Measurements from ENCODE around the gene GDI1.

Gene GDI1

GRCh38 chrX:154409222-154409871, 27.6 kb upstream of the GDI1 start, which contains the start of gene DNASE1L1:
TSS of gene DNASE1L1 (minus strand) at chrX:154409254. CDS start at chrX:154405568, 3,686 bp downstream.
- no peak for DNase-seq

GRCh38 chrX:154411981-154412340, 25.0 kb upstream of the GDI1 start:
- DNase-seq, result peak; percentile 70

DNA sequence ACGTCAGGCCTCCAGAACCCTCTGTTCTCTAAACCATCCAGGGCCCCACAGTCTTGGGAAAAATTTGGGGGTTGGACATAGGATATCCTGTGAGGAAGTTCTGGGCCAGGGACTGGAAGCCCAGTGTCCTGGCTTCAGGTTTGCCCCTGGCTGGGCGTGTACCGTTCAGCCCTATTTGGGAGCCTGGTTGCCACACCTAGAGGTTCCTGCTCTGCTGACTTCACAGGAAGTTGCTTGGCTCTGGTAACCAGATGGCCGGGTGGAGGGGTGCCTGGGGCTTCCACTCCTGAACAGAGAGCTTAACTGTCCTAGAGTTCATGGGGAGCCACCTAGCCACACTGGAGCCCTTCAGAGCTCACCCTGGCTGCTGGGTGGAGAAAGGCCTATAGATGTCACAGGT, 24.5 kb upstream of the GDI1 start:
- no peak for DNase-seq

GRCh38 chrX:154413142-154413541, 23.8 kb upstream of the GDI1 start:
- DNase-seq, result no peak

DNA sequence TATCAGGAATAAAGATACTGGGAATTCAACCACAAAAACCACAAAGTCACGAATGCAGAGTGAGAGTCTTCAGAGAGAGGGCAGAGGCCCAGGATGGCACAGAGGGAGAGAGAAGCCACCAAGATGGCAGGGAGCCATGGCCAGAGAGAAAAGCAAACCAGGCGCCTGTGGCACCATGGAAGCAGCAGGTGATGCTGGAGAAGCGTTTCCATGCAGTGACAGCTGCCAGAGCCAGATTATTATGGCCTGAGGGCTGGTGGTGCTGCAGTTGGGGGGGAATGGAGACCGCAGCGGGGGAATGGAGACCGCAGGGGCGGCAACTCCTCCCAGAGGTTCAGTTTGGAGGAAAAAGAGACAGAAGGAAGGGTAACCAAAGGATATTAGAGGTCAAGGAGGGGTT, 19.8 kb upstream of the GDI1 start:
- no peak for DNase-seq

DNA sequence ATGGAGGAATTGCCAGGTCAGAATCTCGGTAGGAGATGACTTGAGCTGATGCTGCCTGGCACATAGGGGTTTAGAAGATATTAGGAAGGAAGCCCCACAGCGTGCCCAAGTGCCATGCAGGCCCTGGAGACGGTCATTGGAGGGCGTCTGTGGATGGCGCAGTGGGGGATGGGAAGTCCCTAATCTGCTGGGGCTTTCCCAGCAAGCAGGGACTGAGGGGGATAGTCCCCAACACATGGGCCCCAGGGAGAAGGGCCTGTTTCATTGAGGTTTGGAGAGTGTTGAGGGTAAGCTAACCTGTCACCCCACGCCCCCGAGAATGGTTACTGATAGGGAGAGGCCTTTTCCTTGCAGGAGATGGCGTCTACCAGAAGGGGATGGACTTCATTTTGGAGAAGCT, 17.8 kb upstream of the GDI1 start:
- no peak for DNase-seq

GRCh38 chrX:154419688-154420401, 17.1 kb upstream of the GDI1 start:
- no peak for DNase-seq

- no peak for DNase-seq
Measured at GRCh38 chrX:154420402-154420756, 16.6 kb upstream of the GDI1 start.

DNA sequence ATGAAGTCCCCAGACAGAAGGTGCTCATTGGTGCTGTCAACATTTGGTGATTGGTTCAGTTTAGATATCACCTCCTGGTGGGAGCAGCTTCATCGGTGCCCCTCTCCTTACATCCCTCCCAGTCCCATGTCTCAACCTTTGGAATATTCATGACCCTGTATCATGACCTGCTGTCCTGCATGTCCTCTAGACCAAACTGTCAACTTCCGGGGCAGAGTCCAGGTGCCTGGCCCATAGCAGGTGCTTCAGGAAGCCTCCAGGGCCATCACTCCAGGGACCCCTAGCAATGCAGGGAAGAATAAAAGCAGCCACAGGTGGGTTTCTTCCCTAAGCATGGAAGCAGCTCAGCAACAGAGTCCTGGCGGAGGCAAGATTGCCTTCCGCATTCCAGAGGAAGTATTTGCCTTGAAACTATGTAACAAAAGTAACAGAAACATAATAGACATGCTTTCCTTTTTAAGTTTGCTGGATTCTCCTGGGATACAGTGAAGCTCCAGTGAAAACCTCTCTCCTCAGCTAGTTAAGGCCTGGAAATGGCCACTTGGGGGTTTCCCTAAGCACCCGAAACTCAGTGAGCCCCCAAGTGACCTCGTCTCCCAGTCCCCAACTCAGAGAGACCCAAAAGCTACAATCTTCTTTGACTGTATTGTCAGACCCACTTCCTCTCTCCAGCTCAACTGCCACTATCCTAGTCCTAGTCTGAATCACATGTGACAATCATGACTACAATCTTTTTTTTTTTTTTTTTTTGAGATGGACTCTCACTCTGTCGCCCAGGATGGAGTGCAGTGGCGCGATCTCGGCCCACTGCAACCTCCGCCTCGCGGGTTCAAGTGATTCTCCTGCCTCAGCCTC, 9.8 kb upstream of the GDI1 start:
- no peak for DNase-seq

DNA sequence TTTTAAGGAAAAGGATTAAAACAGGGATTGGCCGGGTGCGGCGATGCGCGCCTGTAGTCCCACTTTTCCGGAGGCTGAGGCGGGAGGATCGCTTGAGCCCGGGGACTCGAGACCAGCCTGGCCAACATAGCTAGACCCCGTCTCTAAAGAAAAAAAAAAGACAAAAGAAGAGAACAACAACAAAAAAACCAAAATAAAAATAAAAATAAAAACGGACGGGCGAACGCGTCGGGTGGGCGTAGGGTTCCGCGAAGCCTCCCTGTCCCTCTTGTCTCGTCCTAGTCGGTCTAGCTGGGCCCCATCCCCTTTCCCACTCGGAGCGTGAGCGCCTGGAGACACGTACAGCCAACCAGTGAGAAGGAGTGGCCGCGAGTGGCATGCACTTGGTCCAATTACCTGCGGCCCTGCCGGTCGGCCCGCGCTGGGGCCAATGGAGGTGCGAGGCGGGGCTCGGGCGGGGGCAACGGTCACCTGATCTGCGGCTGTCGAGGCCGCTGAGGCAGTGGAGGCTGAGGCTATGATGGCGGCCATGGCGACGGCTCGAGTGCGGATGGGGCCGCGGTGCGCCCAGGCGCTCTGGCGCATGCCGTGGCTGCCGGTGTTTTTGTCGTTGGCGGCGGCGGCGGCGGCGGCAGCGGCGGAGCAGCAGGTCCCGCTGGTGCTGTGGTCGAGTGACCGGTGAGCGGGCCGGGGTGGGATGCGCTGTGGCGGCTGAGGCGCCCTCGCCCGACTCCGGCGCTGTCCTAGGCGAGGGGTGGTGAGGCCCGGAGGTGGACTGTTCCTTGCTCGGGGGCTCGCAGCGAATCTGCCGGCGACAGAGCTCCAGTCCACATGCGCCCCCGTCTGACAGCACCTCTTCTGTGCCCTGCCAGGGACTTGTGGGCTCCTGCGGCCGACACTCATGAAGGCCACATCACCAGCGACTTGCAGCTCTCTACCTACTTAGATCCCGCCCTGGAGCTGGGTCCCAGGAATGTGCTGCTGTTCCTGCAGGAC, 8.5 kb upstream of the GDI1 start, which contains the start of gene ATP6AP1:
Gene ATP6AP1 (plus strand): TSS at position 502 of the 996 bp plus-strand sequence. CDS start 16 bp downstream, at position 518.
- DNase-seq, result peak; percentile 89

GRCh38 chrX:154429711-154430110, 7.2 kb upstream of the GDI1 start:
- no peak for DNase-seq

DNA sequence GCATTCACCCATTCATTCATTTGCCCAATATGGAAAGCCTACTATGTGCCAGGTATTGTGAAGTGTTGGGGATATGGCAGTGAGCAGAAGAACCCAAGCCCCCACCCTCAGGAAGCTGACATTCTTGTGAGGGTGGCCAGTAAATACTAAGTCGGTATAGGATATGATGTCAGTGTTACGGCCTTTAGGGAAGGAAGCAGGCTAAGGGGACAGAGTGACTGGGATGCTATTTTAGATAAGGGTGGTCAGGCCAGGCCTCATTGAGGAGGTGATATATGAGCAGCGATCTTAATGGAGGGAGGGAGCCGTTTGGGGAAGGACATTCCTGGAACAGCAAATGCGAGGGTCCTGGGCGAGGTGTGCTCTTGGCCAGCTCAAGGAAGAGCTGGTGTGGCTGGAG, 6.5 kb upstream of the GDI1 start:
- no peak for DNase-seq

DNA sequence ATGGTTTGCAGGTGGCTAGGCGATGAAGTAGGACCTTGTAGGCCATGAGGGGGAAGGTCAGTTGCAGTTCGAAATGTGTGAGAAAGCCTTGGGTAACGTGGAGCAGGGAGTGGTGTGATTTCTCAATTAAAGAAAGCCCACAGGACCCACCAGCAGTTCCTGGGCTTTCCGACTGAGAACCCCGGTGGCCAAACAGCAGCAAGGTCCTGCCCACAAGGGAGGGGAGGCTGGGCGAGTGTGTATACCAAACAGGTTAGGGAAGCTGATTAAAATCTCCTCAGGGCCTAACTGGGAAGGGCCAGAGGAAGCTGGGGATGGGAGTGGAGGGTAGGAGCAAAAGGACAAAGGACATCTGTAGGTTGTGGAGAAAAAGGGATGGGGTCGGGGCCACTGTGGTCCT, 6.0 kb upstream of the GDI1 start:
- no peak for DNase-seq

GRCh38 chrX:154431341-154431740, 5.6 kb upstream of the GDI1 start:
- no peak for DNase-seq

GRCh38 chrX:154432210-154432609, 4.7 kb upstream of the GDI1 start:
- DNase-seq, result no peak

DNA sequence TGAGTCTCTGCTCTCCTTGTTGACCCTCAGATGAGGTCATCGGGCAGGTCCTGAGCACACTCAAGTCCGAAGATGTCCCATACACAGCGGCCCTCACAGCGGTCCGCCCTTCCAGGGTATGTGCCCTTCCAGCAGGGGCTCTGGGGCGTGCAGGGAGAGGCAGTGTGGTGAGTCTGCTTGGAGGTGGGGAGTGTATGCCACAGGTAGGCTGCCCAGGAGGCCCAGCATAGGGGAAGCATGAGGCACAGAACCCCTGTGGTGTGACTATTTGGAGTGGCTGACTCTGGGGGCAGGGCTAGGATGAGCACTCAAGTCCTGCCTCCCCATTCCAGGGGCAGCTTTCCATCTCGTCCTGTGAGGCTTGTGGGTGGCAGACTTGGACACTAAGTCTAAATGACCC, 3.3 kb upstream of the GDI1 start:
- DNase-seq, result no peak

GRCh38 chrX:154434394-154435168, 2.4 kb upstream of the GDI1 start:
- no peak for DNase-seq

- no peak for DNase-seq
Measured at GRCh38 chrX:154435171-154435733, 1.7 kb upstream of the GDI1 start.

DNA sequence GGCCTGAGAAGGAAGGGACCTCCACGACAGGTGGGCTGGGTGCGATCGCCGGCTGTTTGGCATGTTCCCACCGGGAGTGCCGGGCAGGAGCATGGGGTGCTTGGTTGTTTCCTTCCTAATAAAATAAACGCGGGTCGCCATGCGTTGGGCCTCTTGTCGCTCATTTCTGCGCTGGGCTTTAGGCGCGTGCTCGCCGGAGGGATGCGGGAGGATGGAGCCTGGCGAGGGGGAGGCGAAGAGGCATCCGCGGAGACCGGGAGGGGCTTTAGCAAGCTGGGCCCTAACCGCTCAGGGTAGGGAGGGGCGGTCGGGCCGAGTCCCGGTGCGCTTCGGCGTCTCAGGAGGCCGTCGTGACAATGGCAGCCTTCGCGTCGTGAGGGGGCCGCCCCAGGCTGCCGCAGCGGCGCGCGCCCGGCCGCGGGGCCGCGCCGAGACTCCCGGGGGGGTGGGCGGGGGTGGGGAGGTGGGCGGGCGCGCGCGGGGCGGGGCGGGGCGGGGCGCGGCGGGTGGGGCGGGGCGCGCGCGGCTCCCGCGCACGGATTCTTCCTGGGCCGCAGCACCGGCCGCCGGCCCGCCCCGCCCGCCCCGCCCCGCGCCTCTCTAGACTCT, 476 bp upstream of the GDI1 start:
- peak; percentile 75 for DNase-seq

DNA sequence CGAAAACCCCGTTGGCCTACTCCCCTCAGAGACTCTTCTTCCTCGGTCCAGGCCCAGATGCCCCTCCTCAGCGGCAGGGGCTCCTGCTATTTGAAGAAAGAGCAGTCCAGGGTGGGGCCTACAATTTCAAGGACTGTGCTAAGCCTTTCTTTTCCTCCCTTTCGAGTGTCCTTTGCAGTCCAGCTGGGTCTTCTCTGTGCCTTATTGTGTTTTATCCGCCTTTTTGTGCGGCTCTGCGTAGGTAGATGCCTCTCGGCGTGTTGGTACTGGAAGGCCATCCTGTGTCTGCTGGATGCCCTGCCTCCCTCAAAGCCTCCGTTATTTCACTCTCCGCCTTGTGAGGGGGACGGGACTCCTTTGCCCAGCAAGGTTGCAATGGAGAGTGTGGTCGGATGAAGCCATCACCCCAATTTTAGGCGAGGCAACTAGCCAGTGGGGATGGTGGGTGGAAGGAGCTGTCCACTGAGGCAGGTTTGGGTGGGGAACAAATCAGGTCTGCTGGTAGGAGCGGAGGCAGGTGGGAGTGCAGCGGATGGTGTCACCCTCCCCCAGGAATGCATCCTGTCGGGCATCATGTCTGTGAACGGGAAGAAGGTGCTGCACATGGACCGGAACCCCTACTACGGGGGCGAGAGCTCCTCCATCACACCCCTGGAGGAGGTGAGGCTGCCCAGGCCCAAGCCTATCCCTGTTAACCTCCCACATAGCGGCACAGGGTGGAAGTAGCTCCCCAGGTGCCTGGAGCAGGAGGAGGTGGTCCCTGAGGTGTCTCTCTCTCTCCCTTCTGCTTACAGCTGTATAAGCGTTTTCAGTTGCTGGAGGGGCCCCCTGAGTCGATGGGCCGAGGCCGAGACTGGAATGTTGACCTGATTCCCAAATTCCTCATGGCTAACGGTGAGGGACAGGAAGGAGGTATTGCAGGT, 1.3 kb downstream of the GDI1 start:
- DNase-seq, result no peak
